WTC11 (cell line): ENCODE measurements around the gene KLRF2. TPM values are rescaled to one million over a fixed set of nuclear protein-coding genes. Genes with fewer than 3 reads are reported as not detected.

ENCODE experiments used
- ATAC-seq: fragments of 200-7000 bp; cut with Tn5 transposase; 2 replicates; pipeline ENCODE4 v1.10.0; 2021; ENCODE audit warnings: mild to moderate bottlenecking, moderate library complexity
- CTCF ChIA-PET: fragments of 300-600 bp; sonication (Branson Sonifier 250); formaldehyde crosslinking; loops from one replicate; lab custom pipeline; 2021; ENCODE audit warnings: antibody characterized with exemption; lab: Charles Lee
- POLR2A ChIA-PET: fragments of 350-600 bp; sonication (Branson Sonifier 250); formaldehyde crosslinking; loops from one replicate; lab custom pipeline; 2021; ENCODE audit warnings: antibody characterized with exemption; lab: Charles Lee
- DNase-seq: peaks from one replicate; pipeline ENCODE4 v3.0.0; 2021; ENCODE audit warnings: low spot score
- H3K27ac Mint-ChIP-seq: 2 replicates; pipeline ENCODE4 v1.8.0; 2021; ENCODE audit warnings: mixed read lengths
- H3K27me3 Mint-ChIP-seq: 2 replicates; pipeline ENCODE4 v1.8.0; 2021; ENCODE audit warnings: low read depth, mild to moderate bottlenecking, moderate library complexity, mixed read lengths
- H3K36me3 Mint-ChIP-seq: 2 replicates; pipeline ENCODE4 v1.8.0; 2021; ENCODE audit warnings: mixed read lengths
- H3K4me1 Mint-ChIP-seq: 2 replicates; pipeline ENCODE4 v1.8.0; 2022; ENCODE audit warnings: mixed read lengths
- H3K4me3 Mint-ChIP-seq: 2 replicates; pipeline ENCODE4 v1.8.0; 2021; ENCODE audit warnings: mild to moderate bottlenecking, moderate library complexity, mixed read lengths
- H3K9me3 Mint-ChIP-seq: 2 replicates; pipeline ENCODE4 v1.8.0; 2021; ENCODE audit warnings: mixed read lengths
- CREB1 ChIP-seq: sonication (generic); formaldehyde crosslinking; IDR thresholded peaks from 2 replicates; pipeline ENCODE4 v1.8.0; 2023; ENCODE audit warnings: mild to moderate bottlenecking, missing genetic modification reagents
- EMX1 ChIP-seq: fragments of 250-450 bp; sonication (Bioruptor Pico); IDR thresholded peaks from 2 replicates; pipeline ENCODE4 v1.8.0; 2021; ENCODE audit warnings: mild to moderate bottlenecking
- FOXK1 ChIP-seq: sonication (generic); formaldehyde crosslinking; IDR thresholded peaks from 2 replicates; pipeline ENCODE4 v1.8.0; 2022; ENCODE audit warnings: mild to moderate bottlenecking, moderate library complexity, missing genetic modification reagents
- JAZF1 ChIP-seq: fragments of 250-450 bp; sonication (Bioruptor Pico); IDR thresholded peaks from 2 replicates; pipeline ENCODE4 v1.9.0; 2021; ENCODE audit warnings: moderate library complexity, mild to moderate bottlenecking, inconsistent platforms
- KAT7 ChIP-seq: sonication (generic); formaldehyde crosslinking; IDR thresholded peaks from 2 replicates; pipeline ENCODE4 v1.8.1; 2023; ENCODE audit warnings: missing genetic modification reagents, mild to moderate bottlenecking, borderline replicate concordance
- NR3C1 ChIP-seq: sonication (generic); formaldehyde crosslinking; conservative IDR thresholded peaks from 2 replicates; pipeline ENCODE4 v1.8.1; 2023; ENCODE audit warnings: low read depth, mild to moderate bottlenecking, missing genetic modification reagents
- TEAD4 ChIP-seq: sonication (generic); formaldehyde crosslinking; IDR thresholded peaks from 2 replicates; pipeline ENCODE4 v1.8.0; 2022; ENCODE audit warnings: mild to moderate bottlenecking, missing genetic modification reagents
- ZBTB21 ChIP-seq: sonication (generic); formaldehyde crosslinking; IDR thresholded peaks from 2 replicates; pipeline ENCODE4 v1.8.1; 2023; ENCODE audit warnings: mild to moderate bottlenecking, missing genetic modification reagents, borderline replicate concordance
- ZNF121 ChIP-seq: sonication (generic); formaldehyde crosslinking; IDR thresholded peaks from 2 replicates; pipeline ENCODE4 v1.8.0; 2023; ENCODE audit warnings: missing genetic modification reagents
- ZNF396 ChIP-seq: fragments of 250-450 bp; sonication (Bioruptor Pico); IDR thresholded peaks from 2 replicates; pipeline ENCODE4 v1.8.0; 2021; ENCODE audit warnings: mild to moderate bottlenecking, moderate library complexity, borderline replicate concordance
- total RNA-seq: library from RNA; stranded (reverse); gene quantifications from 3 replicates; pipeline ENCODE4 v1.2.3, GENCODE V29; 2021
- TF ChIP-seq, protein P1 (sequence below): fragments of 250-450 bp; sonication (Bioruptor Pico); IDR thresholded peaks from 2 replicates; pipeline ENCODE4 v1.9.0; 2021; ENCODE audit warnings: mild to moderate bottlenecking
- TF ChIP-seq, protein P2 (sequence below): fragments of 250-450 bp; sonication (Bioruptor Pico); IDR thresholded peaks from 2 replicates; pipeline ENCODE4 v2.1.2; 2022; ENCODE audit warnings: mild to moderate bottlenecking, moderate library complexity
- TF ChIP-seq, protein P3 (sequence below): sonication (generic); formaldehyde crosslinking; IDR thresholded peaks from 2 replicates; pipeline ENCODE4 v1.8.1; 2022; ENCODE audit warnings: low read depth, missing genetic modification reagents, borderline replicate concordance
- TF ChIP-seq, protein P4 (sequence below): sonication (generic); formaldehyde crosslinking; IDR thresholded peaks from 2 replicates; pipeline ENCODE4 v1.8.1; 2022; ENCODE audit warnings: mild to moderate bottlenecking, moderate library complexity, missing genetic modification reagents
- TF ChIP-seq, protein P5 (sequence below): fragments of 250-450 bp; sonication (Bioruptor Pico); IDR thresholded peaks from 2 replicates; pipeline ENCODE4 v1.8.0; 2021; ENCODE audit warnings: mild to moderate bottlenecking
- TF ChIP-seq, protein P6 (sequence below): sonication (generic); formaldehyde crosslinking; IDR thresholded peaks from 2 replicates; pipeline ENCODE4 v1.8.0; 2022; ENCODE audit warnings: missing genetic modification reagents
- TF ChIP-seq, protein P7 (sequence below): fragments of 250-450 bp; sonication (Bioruptor Pico); IDR thresholded peaks from 2 replicates; pipeline ENCODE4 v1.9.0; 2021; ENCODE audit warnings: mild to moderate bottlenecking

The KLRF2 gene
- total RNA-seq, 1 experiment from 2014 or later, result not detected

DNA sequence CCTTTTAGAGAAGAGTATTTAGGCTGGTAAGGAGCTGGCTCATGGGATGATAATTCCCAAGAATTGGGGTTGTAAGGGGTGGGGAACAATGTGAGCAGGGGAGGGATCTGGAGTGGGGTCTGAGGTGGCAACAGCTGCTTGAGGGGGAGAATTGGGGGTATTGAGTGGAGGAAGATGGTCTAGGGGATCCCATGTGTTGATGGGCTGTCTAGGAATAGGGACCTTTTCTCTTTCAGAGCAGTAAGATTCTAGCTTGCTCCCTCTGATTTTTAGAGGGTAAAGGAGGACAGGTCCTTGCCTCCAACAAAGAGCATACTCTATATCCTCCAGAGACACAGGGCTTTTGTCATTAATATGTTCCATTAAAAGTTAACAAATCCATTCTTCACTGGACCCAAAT, 28.4 kb downstream of the KLRF2 start (continued):
- TF ChIP-seq, protein P1, sequence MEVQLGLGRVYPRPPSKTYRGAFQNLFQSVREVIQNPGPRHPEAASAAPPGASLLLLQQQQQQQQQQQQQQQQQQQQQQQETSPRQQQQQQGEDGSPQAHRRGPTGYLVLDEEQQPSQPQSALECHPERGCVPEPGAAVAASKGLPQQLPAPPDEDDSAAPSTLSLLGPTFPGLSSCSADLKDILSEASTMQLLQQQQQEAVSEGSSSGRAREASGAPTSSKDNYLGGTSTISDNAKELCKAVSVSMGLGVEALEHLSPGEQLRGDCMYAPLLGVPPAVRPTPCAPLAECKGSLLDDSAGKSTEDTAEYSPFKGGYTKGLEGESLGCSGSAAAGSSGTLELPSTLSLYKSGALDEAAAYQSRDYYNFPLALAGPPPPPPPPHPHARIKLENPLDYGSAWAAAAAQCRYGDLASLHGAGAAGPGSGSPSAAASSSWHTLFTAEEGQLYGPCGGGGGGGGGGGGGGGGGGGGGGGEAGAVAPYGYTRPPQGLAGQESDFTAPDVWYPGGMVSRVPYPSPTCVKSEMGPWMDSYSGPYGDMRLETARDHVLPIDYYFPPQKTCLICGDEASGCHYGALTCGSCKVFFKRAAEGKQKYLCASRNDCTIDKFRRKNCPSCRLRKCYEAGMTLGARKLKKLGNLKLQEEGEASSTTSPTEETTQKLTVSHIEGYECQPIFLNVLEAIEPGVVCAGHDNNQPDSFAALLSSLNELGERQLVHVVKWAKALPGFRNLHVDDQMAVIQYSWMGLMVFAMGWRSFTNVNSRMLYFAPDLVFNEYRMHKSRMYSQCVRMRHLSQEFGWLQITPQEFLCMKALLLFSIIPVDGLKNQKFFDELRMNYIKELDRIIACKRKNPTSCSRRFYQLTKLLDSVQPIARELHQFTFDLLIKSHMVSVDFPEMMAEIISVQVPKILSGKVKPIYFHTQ (CRISPR knock-in tag), result no peak
- no peak for TF ChIP-seq TEAD4 (CRISPR knock-in tag)

DNA sequence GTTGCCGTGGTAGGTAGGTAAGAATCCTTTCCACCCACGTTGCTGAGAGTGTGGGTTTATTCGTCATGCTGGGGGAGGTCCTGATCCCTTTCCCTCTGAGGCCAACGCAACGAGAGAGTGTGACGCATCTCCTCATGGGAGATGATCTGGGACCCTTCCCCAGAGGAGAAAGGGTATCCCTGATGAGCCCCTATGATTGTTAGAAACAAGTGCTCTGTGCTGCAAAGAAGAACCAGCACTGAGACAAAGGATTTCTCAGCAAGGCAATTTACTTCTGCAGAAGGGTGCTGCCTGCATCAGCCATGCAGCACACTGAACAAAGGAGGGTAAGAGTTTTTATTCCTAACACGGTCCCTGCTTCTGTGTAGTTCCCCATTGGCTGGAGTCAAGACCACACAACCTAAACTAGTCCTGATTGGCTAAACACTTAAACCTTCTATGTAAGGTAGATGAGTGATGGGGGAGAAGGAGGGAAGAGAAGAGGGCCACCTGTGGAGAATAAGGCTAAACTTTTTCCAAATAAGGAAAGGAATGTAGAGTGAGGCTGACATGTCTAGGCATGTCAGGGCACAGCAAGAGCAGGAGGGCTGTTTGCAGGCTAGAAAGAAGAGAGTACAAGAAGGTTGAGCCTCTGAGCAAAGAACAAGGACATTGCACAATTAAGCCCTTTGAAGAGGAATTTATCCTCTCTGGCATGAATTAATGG, 29.6 kb downstream of the KLRF2 start:
- POLR2A ChIA-PET, result no interaction called here
- Mint-ChIP-seq H3K4me1 (peaks cover 18% of the 10 kb centered on the region), H3K4me3 (peak overlapping the region; percentile 76)

DNA sequence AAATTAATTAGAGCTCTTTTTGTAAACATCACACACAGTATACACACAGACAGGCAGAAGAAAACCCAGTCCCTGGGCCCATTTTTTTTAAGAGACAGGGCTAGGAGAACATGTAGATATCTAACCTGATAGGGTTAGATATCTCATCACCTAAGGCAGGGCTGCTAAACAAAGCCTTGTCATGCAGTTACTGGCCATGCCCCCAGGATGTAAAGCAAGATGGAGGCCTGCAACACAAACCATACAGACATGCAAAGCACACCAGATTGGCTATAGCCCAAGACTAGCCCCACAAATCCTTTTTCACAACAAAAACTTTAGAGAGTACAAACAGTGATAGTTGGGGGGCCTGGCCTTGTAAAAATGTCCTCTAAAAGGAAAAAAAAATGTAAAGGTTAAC, 30.4 kb downstream of the KLRF2 start:
- Mint-ChIP-seq H3K27ac (peak overlapping the region; percentile 94), H3K4me3 (peak overlapping the region; percentile 76), H3K4me1 (peaks cover 12% of the 10 kb centered on the region), H3K36me3 (peaks cover 54% of the 10 kb centered on the region), H3K27me3 (peaks cover 8% of the 10 kb centered on the region), H3K9me3 (peaks cover 50% of the 10 kb centered on the region)
- TF ChIP-seq, protein P2, sequence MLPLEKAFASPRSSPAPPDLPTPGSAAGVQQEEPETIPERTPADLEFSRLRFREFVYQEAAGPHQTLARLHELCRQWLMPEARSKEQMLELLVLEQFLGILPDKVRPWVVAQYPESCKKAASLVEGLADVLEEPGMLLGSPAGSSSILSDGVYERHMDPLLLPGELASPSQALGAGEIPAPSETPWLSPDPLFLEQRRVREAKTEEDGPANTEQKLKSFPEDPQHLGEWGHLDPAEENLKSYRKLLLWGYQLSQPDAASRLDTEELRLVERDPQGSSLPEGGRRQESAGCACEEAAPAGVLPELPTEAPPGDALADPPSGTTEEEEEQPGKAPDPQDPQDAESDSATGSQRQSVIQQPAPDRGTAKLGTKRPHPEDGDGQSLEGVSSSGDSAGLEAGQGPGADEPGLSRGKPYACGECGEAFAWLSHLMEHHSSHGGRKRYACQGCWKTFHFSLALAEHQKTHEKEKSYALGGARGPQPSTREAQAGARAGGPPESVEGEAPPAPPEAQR, result no peak
- TF ChIP-seq, protein P3, sequence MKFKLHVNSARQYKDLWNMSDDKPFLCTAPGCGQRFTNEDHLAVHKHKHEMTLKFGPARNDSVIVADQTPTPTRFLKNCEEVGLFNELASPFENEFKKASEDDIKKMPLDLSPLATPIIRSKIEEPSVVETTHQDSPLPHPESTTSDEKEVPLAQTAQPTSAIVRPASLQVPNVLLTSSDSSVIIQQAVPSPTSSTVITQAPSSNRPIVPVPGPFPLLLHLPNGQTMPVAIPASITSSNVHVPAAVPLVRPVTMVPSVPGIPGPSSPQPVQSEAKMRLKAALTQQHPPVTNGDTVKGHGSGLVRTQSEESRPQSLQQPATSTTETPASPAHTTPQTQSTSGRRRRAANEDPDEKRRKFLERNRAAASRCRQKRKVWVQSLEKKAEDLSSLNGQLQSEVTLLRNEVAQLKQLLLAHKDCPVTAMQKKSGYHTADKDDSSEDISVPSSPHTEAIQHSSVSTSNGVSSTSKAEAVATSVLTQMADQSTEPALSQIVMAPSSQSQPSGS (CRISPR knock-in tag), result no peak
- TF ChIP-seq TEAD4 (CRISPR knock-in tag), result no peak
- CTCF ChIA-PET, result no interaction called here
- POLR2A ChIA-PET, result no interaction called here
- ATAC-seq (no peak), DNase-seq (no peak)

More for the DNA sequence above, 29.6 kb downstream of the KLRF2 start:
- CTCF ChIA-PET, result no interaction called here
- DNase-seq, result no peak
- H3K9me3 Mint-ChIP-seq, result peaks cover 50% of the 10 kb centered on the region
- H3K27ac Mint-ChIP-seq, result peak overlapping the region; percentile 94
- ATAC-seq, result peak; percentile 91
- H3K27me3 Mint-ChIP-seq, result peaks cover 8% of the 10 kb centered on the region
- peaks cover 55% of the 10 kb centered on the region for H3K36me3 Mint-ChIP-seq
- TF ChIP-seq JAZF1 (CRISPR knock-in tag) (0 out of 2 replicates have a peak, but pooled peaks have one; percentile 15), ZNF396 (CRISPR knock-in tag) (no peak)
- TF ChIP-seq, protein P4, sequence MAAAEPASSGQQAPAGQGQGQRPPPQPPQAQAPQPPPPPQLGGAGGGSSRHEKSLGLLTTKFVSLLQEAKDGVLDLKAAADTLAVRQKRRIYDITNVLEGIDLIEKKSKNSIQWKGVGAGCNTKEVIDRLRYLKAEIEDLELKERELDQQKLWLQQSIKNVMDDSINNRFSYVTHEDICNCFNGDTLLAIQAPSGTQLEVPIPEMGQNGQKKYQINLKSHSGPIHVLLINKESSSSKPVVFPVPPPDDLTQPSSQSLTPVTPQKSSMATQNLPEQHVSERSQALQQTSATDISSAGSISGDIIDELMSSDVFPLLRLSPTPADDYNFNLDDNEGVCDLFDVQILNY, result no peak

DNA sequence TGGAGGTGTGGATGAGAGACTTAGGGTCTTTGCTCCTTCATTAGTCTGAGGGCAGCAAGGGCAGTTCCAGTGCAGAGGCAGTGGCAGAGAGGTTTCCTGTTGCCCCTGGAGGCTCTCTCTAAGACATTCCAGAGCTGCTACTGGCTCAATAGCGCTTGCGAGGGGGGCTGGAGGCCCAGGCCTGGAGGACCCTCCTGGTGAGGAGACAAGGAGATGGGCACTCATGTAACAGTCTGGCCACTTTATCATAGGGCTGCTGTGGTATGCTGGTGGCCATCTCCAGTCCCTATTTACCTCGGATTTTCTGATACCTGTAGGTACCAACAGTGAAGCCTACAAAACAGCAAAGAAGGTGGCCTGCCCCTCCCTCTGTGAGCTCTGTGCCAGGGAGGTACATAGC, 38.2 kb downstream of the KLRF2 start:
- CTCF ChIA-PET, result interaction anchor here (1.0 kb wide), 1 partner anchor 105 kb away, joined by 3 read pairs; no protein-coding TSS in a partner anchor
- no peak for DNase-seq
- H3K4me1 Mint-ChIP-seq, result no peaks in the 10 kb centered on the region
- H3K36me3 Mint-ChIP-seq, result peaks cover 7% of the 10 kb centered on the region; the same call in 1 of the 2 replicates
- POLR2A ChIA-PET, result no interaction called here
- ATAC-seq, result no peak
- no peak overlapping the region for H3K27ac Mint-ChIP-seq
- peaks cover 28% of the 10 kb centered on the region for H3K9me3 Mint-ChIP-seq
- peaks cover 6% of the 10 kb centered on the region for H3K27me3 Mint-ChIP-seq
- H3K4me3 Mint-ChIP-seq, result no peak overlapping the region
- no peak for TF ChIP-seq TEAD4 (CRISPR knock-in tag)
- no peak for TF ChIP-seq ZBTB21
- TF ChIP-seq KAT7 (CRISPR knock-in tag), result no peak
- no peak for TF ChIP-seq FOXK1 (CRISPR knock-in tag)
- TF ChIP-seq ZNF121, result no peak
- TF ChIP-seq, protein P5, sequence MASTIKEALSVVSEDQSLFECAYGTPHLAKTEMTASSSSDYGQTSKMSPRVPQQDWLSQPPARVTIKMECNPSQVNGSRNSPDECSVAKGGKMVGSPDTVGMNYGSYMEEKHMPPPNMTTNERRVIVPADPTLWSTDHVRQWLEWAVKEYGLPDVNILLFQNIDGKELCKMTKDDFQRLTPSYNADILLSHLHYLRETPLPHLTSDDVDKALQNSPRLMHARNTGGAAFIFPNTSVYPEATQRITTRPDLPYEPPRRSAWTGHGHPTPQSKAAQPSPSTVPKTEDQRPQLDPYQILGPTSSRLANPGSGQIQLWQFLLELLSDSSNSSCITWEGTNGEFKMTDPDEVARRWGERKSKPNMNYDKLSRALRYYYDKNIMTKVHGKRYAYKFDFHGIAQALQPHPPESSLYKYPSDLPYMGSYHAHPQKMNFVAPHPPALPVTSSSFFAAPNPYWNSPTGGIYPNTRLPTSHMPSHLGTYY (CRISPR knock-in tag), result no peak
- no peak for TF ChIP-seq NR3C1 (CRISPR knock-in tag)
- no peak for TF ChIP-seq CREB1
- TF ChIP-seq, protein P6, sequence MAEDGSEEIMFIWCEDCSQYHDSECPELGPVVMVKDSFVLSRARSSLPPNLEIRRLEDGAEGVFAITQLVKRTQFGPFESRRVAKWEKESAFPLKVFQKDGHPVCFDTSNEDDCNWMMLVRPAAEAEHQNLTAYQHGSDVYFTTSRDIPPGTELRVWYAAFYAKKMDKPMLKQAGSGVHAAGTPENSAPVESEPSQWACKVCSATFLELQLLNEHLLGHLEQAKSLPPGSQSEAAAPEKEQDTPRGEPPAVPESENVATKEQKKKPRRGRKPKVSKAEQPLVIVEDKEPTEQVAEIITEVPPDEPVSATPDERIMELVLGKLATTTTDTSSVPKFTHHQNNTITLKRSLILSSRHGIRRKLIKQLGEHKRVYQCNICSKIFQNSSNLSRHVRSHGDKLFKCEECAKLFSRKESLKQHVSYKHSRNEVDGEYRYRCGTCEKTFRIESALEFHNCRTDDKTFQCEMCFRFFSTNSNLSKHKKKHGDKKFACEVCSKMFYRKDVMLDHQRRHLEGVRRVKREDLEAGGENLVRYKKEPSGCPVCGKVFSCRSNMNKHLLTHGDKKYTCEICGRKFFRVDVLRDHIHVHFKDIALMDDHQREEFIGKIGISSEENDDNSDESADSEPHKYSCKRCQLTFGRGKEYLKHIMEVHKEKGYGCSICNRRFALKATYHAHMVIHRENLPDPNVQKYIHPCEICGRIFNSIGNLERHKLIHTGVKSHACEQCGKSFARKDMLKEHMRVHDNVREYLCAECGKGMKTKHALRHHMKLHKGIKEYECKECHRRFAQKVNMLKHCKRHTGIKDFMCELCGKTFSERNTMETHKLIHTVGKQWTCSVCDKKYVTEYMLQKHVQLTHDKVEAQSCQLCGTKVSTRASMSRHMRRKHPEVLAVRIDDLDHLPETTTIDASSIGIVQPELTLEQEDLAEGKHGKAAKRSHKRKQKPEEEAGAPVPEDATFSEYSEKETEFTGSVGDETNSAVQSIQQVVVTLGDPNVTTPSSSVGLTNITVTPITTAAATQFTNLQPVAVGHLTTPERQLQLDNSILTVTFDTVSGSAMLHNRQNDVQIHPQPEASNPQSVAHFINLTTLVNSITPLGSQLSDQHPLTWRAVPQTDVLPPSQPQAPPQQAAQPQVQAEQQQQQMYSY (CRISPR knock-in tag), result no peak
- TF ChIP-seq, protein P7, sequence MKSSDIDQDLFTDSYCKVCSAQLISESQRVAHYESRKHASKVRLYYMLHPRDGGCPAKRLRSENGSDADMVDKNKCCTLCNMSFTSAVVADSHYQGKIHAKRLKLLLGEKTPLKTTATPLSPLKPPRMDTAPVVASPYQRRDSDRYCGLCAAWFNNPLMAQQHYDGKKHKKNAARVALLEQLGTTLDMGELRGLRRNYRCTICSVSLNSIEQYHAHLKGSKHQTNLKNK, result no peak
- no peak for TF ChIP-seq EMX1
